Activated naive CD8-positive, alpha-beta T cell treated with anti-CD3 and anti-CD28 coated beads for 36 hours (primary cell): ENCODE data around the gene C1QTNF8. TPM values are rescaled to one million over a fixed set of nuclear protein-coding genes. Genes with fewer than 3 reads are reported as not detected.

Source experiments
- DNase-seq: peaks from one replicate; pipeline ENCODE4 v3.0.0; 2021
- H3K27ac Mint-ChIP-seq: one replicate; pipeline ENCODE4 v1.8.0; 2022; ENCODE audit warnings: mild to moderate bottlenecking, moderate library complexity, mixed read lengths
- H3K27me3 Mint-ChIP-seq: one replicate; pipeline ENCODE4 v1.8.0; 2022; ENCODE audit warnings: mild to moderate bottlenecking, mixed read lengths
- H3K36me3 Mint-ChIP-seq: one replicate; pipeline ENCODE4 v1.8.0; 2021; ENCODE audit warnings: mild to moderate bottlenecking, mixed read lengths
- H3K4me1 Mint-ChIP-seq: one replicate; pipeline ENCODE4 v1.8.0; 2021; ENCODE audit warnings: mixed read lengths
- H3K4me3 Mint-ChIP-seq: one replicate; pipeline ENCODE4 v1.8.0; 2022; ENCODE audit warnings: mild to moderate bottlenecking, moderate library complexity, mixed read lengths
- H3K9me3 Mint-ChIP-seq: one replicate; pipeline ENCODE4 v1.8.0; 2022; ENCODE audit warnings: mixed read lengths
- total RNA-seq, 2 experiments: library from RNA; stranded (reverse); gene quantifications; one replicate each; pipeline ENCODE4 v1.2.3, GENCODE V29; 2021

C1QTNF8 gene
- total RNA-seq, 2 experiments from 2014 or later = not detected

GRCh38 chr16:1121009-1121408, 25.0 kb upstream of the C1QTNF8 start:
- H3K4me1 Mint-ChIP-seq = no peaks in the 10 kb centered on the region
- DNase-seq = no peak
- H3K4me3 Mint-ChIP-seq = no peak overlapping the region
- H3K27ac Mint-ChIP-seq = no peak overlapping the region
- no peaks in the 10 kb centered on the region for H3K27me3 Mint-ChIP-seq
- H3K36me3 Mint-ChIP-seq = no peaks in the 10 kb centered on the region
- H3K9me3 Mint-ChIP-seq = no peaks in the 10 kb centered on the region

- Mint-ChIP-seq H3K27ac (no peak overlapping the region), H3K4me3 (no peak overlapping the region), H3K9me3 (no peaks in the 10 kb centered on the region), H3K36me3 (no peaks in the 10 kb centered on the region), H3K27me3 (no peaks in the 10 kb centered on the region), H3K4me1 (no peaks in the 10 kb centered on the region)
- DNase-seq = no peak
These were observed 24.5 kb upstream of the C1QTNF8 start for GRCh38 chr16:1120577-1120941.

GRCh38 chr16:1119766-1120576, 23.9 kb upstream of the C1QTNF8 start:
- no peaks in the 10 kb centered on the region for H3K4me1 Mint-ChIP-seq
- H3K9me3 Mint-ChIP-seq = no peaks in the 10 kb centered on the region
- H3K4me3 Mint-ChIP-seq = no peak overlapping the region
- DNase-seq = no peak
- no peaks in the 10 kb centered on the region for H3K36me3 Mint-ChIP-seq
- H3K27ac Mint-ChIP-seq = no peak overlapping the region
- H3K27me3 Mint-ChIP-seq = no peaks in the 10 kb centered on the region

- H3K36me3 Mint-ChIP-seq = no peaks in the 10 kb centered on the region
- no peak overlapping the region for H3K27ac Mint-ChIP-seq
- H3K27me3 Mint-ChIP-seq = no peaks in the 10 kb centered on the region
- no peak for DNase-seq
- no peaks in the 10 kb centered on the region for H3K9me3 Mint-ChIP-seq
- no peaks in the 10 kb centered on the region for H3K4me1 Mint-ChIP-seq
- no peak overlapping the region for H3K4me3 Mint-ChIP-seq
These were observed 23.1 kb upstream of the C1QTNF8 start for GRCh38 chr16:1119129-1119528.

- H3K36me3 Mint-ChIP-seq = no peaks in the 10 kb centered on the region
- no peaks in the 10 kb centered on the region for H3K27me3 Mint-ChIP-seq
- H3K4me3 Mint-ChIP-seq = no peak overlapping the region
- no peak for DNase-seq
- H3K4me1 Mint-ChIP-seq = no peaks in the 10 kb centered on the region
- no peak overlapping the region for H3K27ac Mint-ChIP-seq
- no peaks in the 10 kb centered on the region for H3K9me3 Mint-ChIP-seq
These were observed 21.9 kb upstream of the C1QTNF8 start for GRCh38 chr16:1117926-1118325.

GRCh38 chr16:1117176-1117900, 21.3 kb upstream of the C1QTNF8 start:
- Mint-ChIP-seq H3K27ac (no peak overlapping the region), H3K9me3 (no peaks in the 10 kb centered on the region), H3K4me1 (no peaks in the 10 kb centered on the region), H3K4me3 (no peak overlapping the region), H3K36me3 (no peaks in the 10 kb centered on the region), H3K27me3 (no peaks in the 10 kb centered on the region)
- DNase-seq = no peak

GRCh38 chr16:1116693-1117077, 20.6 kb upstream of the C1QTNF8 start:
- Mint-ChIP-seq H3K4me1 (no peaks in the 10 kb centered on the region), H3K4me3 (no peak overlapping the region), H3K9me3 (no peaks in the 10 kb centered on the region), H3K27ac (no peak overlapping the region), H3K27me3 (no peaks in the 10 kb centered on the region), H3K36me3 (no peaks in the 10 kb centered on the region)
- no peak for DNase-seq

GRCh38 chr16:1113889-1114526, 18.0 kb upstream of the C1QTNF8 start:
- Mint-ChIP-seq H3K4me3 (no peak overlapping the region), H3K27ac (no peak overlapping the region), H3K27me3 (no peaks in the 10 kb centered on the region), H3K9me3 (no peaks in the 10 kb centered on the region), H3K36me3 (no peaks in the 10 kb centered on the region), H3K4me1 (no peaks in the 10 kb centered on the region)
- no peak for DNase-seq

GRCh38 chr16:1113489-1113888, 17.4 kb upstream of the C1QTNF8 start:
- no peaks in the 10 kb centered on the region for H3K9me3 Mint-ChIP-seq
- H3K4me1 Mint-ChIP-seq = no peaks in the 10 kb centered on the region
- no peak overlapping the region for H3K4me3 Mint-ChIP-seq
- DNase-seq = no peak
- no peaks in the 10 kb centered on the region for H3K27me3 Mint-ChIP-seq
- no peaks in the 10 kb centered on the region for H3K36me3 Mint-ChIP-seq
- no peak overlapping the region for H3K27ac Mint-ChIP-seq

GRCh38 chr16:1112506-1113184, 16.6 kb upstream of the C1QTNF8 start:
- H3K27me3 Mint-ChIP-seq = no peaks in the 10 kb centered on the region
- H3K36me3 Mint-ChIP-seq = no peaks in the 10 kb centered on the region
- no peaks in the 10 kb centered on the region for H3K4me1 Mint-ChIP-seq
- no peak overlapping the region for H3K27ac Mint-ChIP-seq
- DNase-seq = no peak
- H3K9me3 Mint-ChIP-seq = no peaks in the 10 kb centered on the region
- no peak overlapping the region for H3K4me3 Mint-ChIP-seq

- DNase-seq = no peak
These were observed 13.6 kb upstream of the C1QTNF8 start for GRCh38 chr16:1109648-1110047.

GRCh38 chr16:1108299-1109252, 12.5 kb upstream of the C1QTNF8 start:
- Mint-ChIP-seq H3K36me3 (no peaks in the 10 kb centered on the region), H3K4me1 (no peaks in the 10 kb centered on the region), H3K4me3 (no peak overlapping the region), H3K27me3 (peaks cover 27% of the 10 kb centered on the region), H3K9me3 (no peaks in the 10 kb centered on the region), H3K27ac (no peak overlapping the region)
- no peak for DNase-seq

More at GRCh38 chr16:1109648-1110047, 13.6 kb upstream of the C1QTNF8 start:
- no peak overlapping the region for H3K4me3 Mint-ChIP-seq
- H3K27me3 Mint-ChIP-seq = peaks cover 17% of the 10 kb centered on the region
- no peaks in the 10 kb centered on the region for H3K9me3 Mint-ChIP-seq
- H3K36me3 Mint-ChIP-seq = no peaks in the 10 kb centered on the region
- no peak overlapping the region for H3K27ac Mint-ChIP-seq
- no peaks in the 10 kb centered on the region for H3K4me1 Mint-ChIP-seq

- Mint-ChIP-seq H3K4me3 (no peak overlapping the region), H3K27me3 (peaks cover 28% of the 10 kb centered on the region), H3K4me1 (no peaks in the 10 kb centered on the region), H3K36me3 (no peaks in the 10 kb centered on the region), H3K9me3 (no peaks in the 10 kb centered on the region), H3K27ac (no peak overlapping the region)
- no peak for DNase-seq
These were observed 11.7 kb upstream of the C1QTNF8 start for GRCh38 chr16:1107731-1108130.

- H3K4me3 Mint-ChIP-seq = no peak overlapping the region
- no peak for DNase-seq
- H3K9me3 Mint-ChIP-seq = no peaks in the 10 kb centered on the region
- H3K4me1 Mint-ChIP-seq = no peaks in the 10 kb centered on the region
- peaks cover 28% of the 10 kb centered on the region for H3K27me3 Mint-ChIP-seq
- no peak overlapping the region for H3K27ac Mint-ChIP-seq
- H3K36me3 Mint-ChIP-seq = no peaks in the 10 kb centered on the region
These were observed 11.1 kb upstream of the C1QTNF8 start for GRCh38 chr16:1107141-1107540.
